Body of pancreas (tissue), 4 donors: ENCODE data around the gene MYL2.

Experiments
- POLR2A ChIP-seq, 3 donors: fragments of 450-650 bp; IDR thresholded peaks; one replicate each; pipeline ENCODE4 v1.6.1; 2016; ENCODE audit warnings: antibody characterized with exemption in 3 of 3, mild to moderate bottlenecking in 2 of 3
- TF ChIP-seq, protein P1 (sequence below), 7 experiments: fragments of 450-650 bp in 4 of 7; fragments of 200-600 bp in 3 of 7; sonication (generic) in 3 of 7; IDR thresholded peaks; one replicate each; pipeline ENCODE4 v1.5.1; 2016 to 2019; ENCODE audit warnings: antibody characterized with exemption in 7 of 7

DNA sequence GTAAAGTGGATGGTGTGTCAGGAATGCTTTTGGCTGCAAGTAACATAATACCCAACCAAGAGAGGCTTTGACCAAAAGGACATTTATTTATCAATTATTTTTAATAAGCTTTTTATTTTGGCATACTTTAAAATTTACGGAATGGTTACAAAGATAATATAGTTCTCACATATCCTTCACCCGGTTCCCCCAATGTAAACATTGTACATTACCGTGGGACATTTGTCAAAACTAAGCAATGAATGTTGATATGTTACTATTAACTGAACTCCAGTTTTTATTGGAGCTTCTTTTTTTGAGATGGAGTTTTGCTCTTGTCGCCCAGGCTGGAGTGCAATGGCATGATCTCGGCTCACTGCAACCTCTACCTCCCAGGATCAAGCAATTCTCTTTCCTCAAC lies 50.6 kb downstream of the MYL2 start:
- TF ChIP-seq, protein P1, sequence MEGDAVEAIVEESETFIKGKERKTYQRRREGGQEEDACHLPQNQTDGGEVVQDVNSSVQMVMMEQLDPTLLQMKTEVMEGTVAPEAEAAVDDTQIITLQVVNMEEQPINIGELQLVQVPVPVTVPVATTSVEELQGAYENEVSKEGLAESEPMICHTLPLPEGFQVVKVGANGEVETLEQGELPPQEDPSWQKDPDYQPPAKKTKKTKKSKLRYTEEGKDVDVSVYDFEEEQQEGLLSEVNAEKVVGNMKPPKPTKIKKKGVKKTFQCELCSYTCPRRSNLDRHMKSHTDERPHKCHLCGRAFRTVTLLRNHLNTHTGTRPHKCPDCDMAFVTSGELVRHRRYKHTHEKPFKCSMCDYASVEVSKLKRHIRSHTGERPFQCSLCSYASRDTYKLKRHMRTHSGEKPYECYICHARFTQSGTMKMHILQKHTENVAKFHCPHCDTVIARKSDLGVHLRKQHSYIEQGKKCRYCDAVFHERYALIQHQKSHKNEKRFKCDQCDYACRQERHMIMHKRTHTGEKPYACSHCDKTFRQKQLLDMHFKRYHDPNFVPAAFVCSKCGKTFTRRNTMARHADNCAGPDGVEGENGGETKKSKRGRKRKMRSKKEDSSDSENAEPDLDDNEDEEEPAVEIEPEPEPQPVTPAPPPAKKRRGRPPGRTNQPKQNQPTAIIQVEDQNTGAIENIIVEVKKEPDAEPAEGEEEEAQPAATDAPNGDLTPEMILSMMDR (IDR thresholded peaks at IDR 0.05) = no peak
- no peak for TF ChIP-seq POLR2A (IDR thresholded peaks at IDR 0.05)
